ENCODE measurements around the gene PRSS56. TPM values are rescaled to one million over a fixed set of nuclear protein-coding genes. Genes with fewer than 3 reads are reported as not detected.

Gene PRSS56
- total and polyA plus RNA-seq, 2 of the 8 experiments (the other 6 are each of a cell fraction or from before 2014, with no cell fraction given) = 0.03 TPM; not detected in 1

DNA sequence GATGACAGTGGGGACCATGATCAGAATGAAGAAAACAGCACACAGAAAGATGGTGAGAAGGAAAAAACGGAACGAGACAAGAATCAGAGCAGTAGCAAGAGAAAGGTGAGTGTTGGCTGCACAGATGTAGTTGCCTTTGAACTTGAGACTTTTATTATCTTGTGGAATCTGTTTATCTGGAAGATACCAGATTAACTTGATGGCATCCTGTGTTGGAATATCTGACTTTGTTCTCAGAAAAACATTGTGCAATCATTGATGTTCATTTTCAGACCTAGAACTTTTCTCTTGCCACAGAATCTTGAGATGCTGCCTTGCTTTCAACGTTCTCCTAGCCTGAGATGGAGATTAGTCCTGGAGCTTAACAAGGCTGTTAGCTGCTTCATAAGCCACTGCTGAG is 36.2 kb downstream of the PRSS56 start:
- WGBS, 2 experiments (ENCODE audit: extremely low coverage in 1 of 2, insufficient coverage in 1 of 2, insufficient read length in 1 of 2, insufficient replicate concordance in 2 of 2, low coverage in 1 of 2, low lambda C conversion rate in 2 of 2, missing lambda C conversion rate in 1 of 2) = 90% methylated on average over 3 of the region's 3 CpGs; no CpG with 5 or more reads in 1 of the 2 experiments

More for the DNA sequence above, 36.2 kb downstream of the PRSS56 start:
- Histone ChIP-seq H2BK15ac (ENCODE audit: low read length) (no peak overlapping the region), H4K8ac (ENCODE audit: extremely low read depth, insufficient read depth, low read length) (no peak overlapping the region; the same call in 1 of the 2 replicates), H4K20me1 (replicated peaks in 1 of 2; ENCODE audit: control insufficient read depth in 1 of 2, insufficient read depth in 2 of 2, low read length in 2 of 2) (peaks cover 12 to 14% of the 10 kb centered on the region in 2 experiments), H3K14ac (ENCODE audit: insufficient read length) (no peak overlapping the region), H2BK12ac (ENCODE audit: low read depth, low read length) (no peak overlapping the region), H3K4me2 (ENCODE audit: insufficient read depth in 1 of 2, low read depth in 2 of 2, low read length in 2 of 2) (no peak overlapping the region), H3K23ac (ENCODE audit: insufficient read length) (no peak overlapping the region), H3K79me2 (ENCODE audit: control insufficient read depth in 1 of 2, insufficient read depth in 2 of 2, low read length in 2 of 2) (peaks cover 11 to 43% of the 10 kb centered on the region in 2 experiments), H3K9ac (replicated peaks in 1 of 4; ENCODE audit: extremely low read depth in 1 of 4, low read depth in 3 of 4, low read length in 3 of 4) (no peak overlapping the region), H3K56ac (replicated peaks; ENCODE audit: insufficient read length, low read depth, low read length) (no peak overlapping the region), H2AFZ (ENCODE audit: low read length) (no peak overlapping the region), H4K5ac (ENCODE audit: insufficient read length, low read depth, low read length) (no peak overlapping the region), H3K36me3 (ENCODE audit: control insufficient read depth in 2 of 4, insufficient read depth in 4 of 4, low read length in 3 of 4) (peaks cover 8 to 38% (median 22%) of the 10 kb centered on the region in 4 experiments), H3K4ac (replicated peaks; ENCODE audit: insufficient read length, low read depth, low read length) (no peak overlapping the region), H3K9me3 (ENCODE audit: insufficient read depth in 2 of 2, low read depth in 1 of 2, low read length in 1 of 2) (no peaks in the 10 kb centered on the region), H2BK120ac (replicated peaks; ENCODE audit: low read depth, low read length) (no peak overlapping the region), H2AK5ac (ENCODE audit: low read depth, low read length) (no peak overlapping the region), H3K18ac (ENCODE audit: extremely low read depth, low read length) (no peak overlapping the region), H3K23me2 (ENCODE audit: low read depth, low read length) (peaks cover 2% of the 10 kb centered on the region; the same call in 1 of the 2 replicates), H3K4me1 (replicated peaks in 1 of 4; ENCODE audit: control insufficient read depth in 3 of 4, insufficient read depth in 4 of 4, low read length in 3 of 4) (peaks cover 0 to 5% (median 4%) of the 10 kb centered on the region in 4 experiments; a peak in 6 of 7 replicates), H3K79me1 (ENCODE audit: low read depth, low read length) (peaks cover 12% of the 10 kb centered on the region), H2BK20ac (ENCODE audit: low read length) (no peak overlapping the region), H2BK5ac (ENCODE audit: low read depth, low read length) (no peak overlapping the region), H3K4me3 (ENCODE audit: extremely low read depth in 1 of 4, insufficient read depth in 2 of 4, low read depth in 3 of 4, low read length in 4 of 4) (no peak overlapping the region), H3K27me3 (replicated peaks in 1 of 4; ENCODE audit: control insufficient read depth in 3 of 4, extremely low read depth in 1 of 4, insufficient read depth in 3 of 4, low read length in 3 of 4) (no peaks in the 10 kb centered on the region), H3K27ac (ENCODE audit: low read depth, low read length) (no peak overlapping the region), H4K91ac (replicated peaks; ENCODE audit: insufficient read length, low read length) (no peak overlapping the region)
- FAIRE-seq (no peak), DNase-seq (ENCODE audit: low read depth in 1 of 2, low spot score in 2 of 2) (no peak)
- TF ChIP-seq CBX5 (IDR thresholded peaks at IDR 0.05; ENCODE audit: low read depth, low read length) (no peak), TEAD4 (IDR thresholded peaks at IDR 0.05; ENCODE audit: low read depth, low read length) (no peak), CHD1 (IDR thresholded peaks at IDR 0.05; ENCODE audit: low read depth, low read length) (no peak), SRF (IDR thresholded peaks at IDR 0.05; ENCODE audit: low read depth, low read length) (no peak), POLR2AphosphoS5 (IDR thresholded peaks at IDR 0.05; ENCODE audit: low read depth, low read length) (no peak), SIN3A (conservative IDR thresholded peaks at IDR 0.05 in 1 of 2, IDR thresholded peaks at IDR 0.05 in 1 of 2; ENCODE audit: low read depth in 1 of 2, low read length in 2 of 2) (no peak), NRF1 (IDR thresholded peaks at IDR 0.05; ENCODE audit: low read depth, low read length) (no peak), CHD2 (IDR thresholded peaks at IDR 0.05; ENCODE audit: low read length) (no peak), ZNF274 (IDR thresholded peaks at IDR 0.05; ENCODE audit: borderline replicate concordance, extremely low read depth, low read length) (no peak)
- TF ChIP-seq, protein P1, sequence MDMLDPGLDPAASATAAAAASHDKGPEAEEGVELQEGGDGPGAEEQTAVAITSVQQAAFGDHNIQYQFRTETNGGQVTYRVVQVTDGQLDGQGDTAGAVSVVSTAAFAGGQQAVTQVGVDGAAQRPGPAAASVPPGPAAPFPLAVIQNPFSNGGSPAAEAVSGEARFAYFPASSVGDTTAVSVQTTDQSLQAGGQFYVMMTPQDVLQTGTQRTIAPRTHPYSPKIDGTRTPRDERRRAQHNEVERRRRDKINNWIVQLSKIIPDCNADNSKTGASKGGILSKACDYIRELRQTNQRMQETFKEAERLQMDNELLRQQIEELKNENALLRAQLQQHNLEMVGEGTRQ (IDR thresholded peaks at IDR 0.05; ENCODE audit: low read length) = no peak
- CTCF ChIA-PET (ENCODE audit: partially characterized antibody) = no interaction called here
- POLR2A ChIA-PET (ENCODE audit: partially characterized antibody) = no interaction called here

Measured in H1 (cell line).